Activated CD8-positive, alpha-beta memory T cell treated with anti-CD3 and anti-CD28 coated beads for 24 hours (primary cell): ENCODE data around the gene GPR89B.
A peak's percentile ranks its signal among the peaks of the same experiment; 100 is the strongest.

Experiments
- DNase-seq: peaks from one replicate; pipeline ENCODE4 v3.0.0-alpha.2; 2020

Gene GPR89B

DNA sequence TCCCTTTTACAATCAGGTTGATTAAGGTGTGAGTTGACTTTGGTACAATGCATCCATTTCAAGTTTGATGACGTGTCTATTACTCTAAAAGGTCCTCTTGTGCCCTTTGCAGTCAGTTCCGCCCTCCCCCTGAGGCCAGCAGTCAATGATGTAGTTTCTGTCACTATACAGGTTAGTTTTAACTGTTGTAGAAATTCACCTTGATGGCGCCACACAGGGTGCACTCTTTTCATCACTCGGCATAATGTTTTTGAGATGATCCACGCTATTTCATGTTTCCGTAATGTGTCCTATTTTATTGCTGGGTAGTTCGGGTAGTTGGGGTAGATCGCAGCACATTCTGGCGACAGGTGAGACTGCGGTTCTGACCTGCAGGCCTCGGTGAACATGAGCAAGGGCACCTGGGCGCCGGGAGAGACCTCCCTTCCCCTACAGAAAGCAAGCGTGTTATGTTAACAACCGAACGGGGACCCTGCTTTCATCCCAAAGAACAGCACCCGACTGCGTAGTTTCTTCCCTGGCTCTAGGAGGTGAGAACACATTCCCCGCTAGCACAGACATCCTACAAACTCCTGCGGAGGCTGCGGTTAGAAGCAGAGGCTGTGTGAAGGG, 109.7 kb downstream of the GPR89B start:
- peak; percentile 63 for DNase-seq

DNA sequence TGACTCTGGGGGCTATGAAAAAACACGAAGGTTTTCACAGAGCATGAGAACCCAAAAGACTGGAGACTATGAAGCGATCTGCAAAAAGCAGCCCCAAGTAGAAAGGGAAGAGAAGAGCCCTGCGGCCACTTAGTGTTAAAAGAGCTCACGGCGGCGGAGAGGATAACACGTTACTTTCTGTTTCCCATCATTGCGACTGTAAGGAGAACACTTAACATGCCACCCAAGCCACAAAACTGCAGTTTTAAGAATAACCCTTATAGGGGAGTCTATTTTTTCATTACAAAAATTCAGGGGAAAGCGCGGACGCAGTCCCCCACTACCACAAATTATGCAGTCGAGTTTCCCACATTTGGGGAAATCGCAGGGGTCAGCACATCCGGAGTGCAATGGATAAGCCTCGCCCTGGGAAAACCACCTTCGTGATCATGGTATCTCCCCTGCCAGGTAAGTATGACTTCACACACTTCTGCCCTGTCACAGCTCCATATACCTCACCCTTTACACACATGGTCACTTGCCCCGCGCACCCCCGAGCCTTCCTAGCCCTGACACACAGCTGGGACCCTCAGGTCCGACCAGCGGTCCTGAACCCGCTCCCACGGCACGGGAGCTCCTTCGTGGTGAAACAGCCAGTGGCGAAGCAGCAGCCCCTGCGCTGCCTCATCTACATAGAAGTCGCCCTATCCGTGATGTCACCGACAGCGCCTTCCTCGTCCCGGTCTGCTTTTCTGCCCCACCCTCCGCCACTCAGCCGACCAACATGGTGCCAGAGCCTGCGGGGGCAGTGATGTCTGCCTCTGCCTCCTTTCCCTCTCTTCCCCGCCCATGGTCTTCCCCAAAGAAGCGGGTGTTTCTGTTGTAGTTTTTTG, 110.5 kb downstream of the GPR89B start:
- DNase-seq: peak; percentile 91
